HepG2 (cell line): ENCODE results near the gene PHB1. TPM values are rescaled to one million over a fixed set of nuclear protein-coding genes. Genes with fewer than 3 reads are reported as not detected.

Experiments used
- ATAC-seq: fragments of 200-7000 bp; cut with Tn5 transposase; 3 replicates; pipeline ENCODE4 v1.9.1; 2020; ENCODE audit warnings: mild to moderate bottlenecking, moderate library complexity
- BruUV-seq: library from RNA; stranded (reverse); fragments of 400-500 nt; replicated peaks from 2 replicates; lab custom pipeline; 2021; lab: Mats Ljungman, UMichigan
- CTCF ChIA-PET: fragments of 300-600 bp; formaldehyde crosslinking; extraction: SDS; loops from one replicate; lab custom pipeline; 2021; ENCODE audit warnings: low total read pairs, inconsistent platforms, low intra/inter-chr PET ratio; lab: Yijun Ruan, JAX
- POLR2A ChIA-PET: fragments of 350-600 bp; sonication (Branson Sonifier 250); formaldehyde crosslinking; loops from one replicate; lab custom pipeline; 2020; ENCODE audit warnings: antibody characterized with exemption, inconsistent platforms; lab: Yijun Ruan, JAX
- DNase-seq: peaks from one replicate; pipeline ENCODE4 v3.0.0-alpha.2; 2015; ENCODE audit warnings: low spot score
- FAIRE-seq: peaks from 3 replicates; lab custom pipeline; 2011; peaks lifted over from hg19 to GRCh38; lab: Jason Lieb, UNC
- H2AFZ ChIP-seq: one replicate; pipeline ENCODE4 v1.6.1; 2011; ENCODE audit warnings: low read length, inconsistent platforms
- H3K27ac ChIP-seq: fragments of 300-600 bp; 3 replicates; pipeline ENCODE4 v1.8.0; 2011; ENCODE audit warnings: mixed run types, mild to moderate bottlenecking, mixed read lengths, low read length, inconsistent platforms; ENCODE audit not compliant: insufficient read depth; ENCODE audit errors: extremely low read length
- H3K27me3 ChIP-seq, 2 experiments: fragments of 200-600 bp in 1 of 2; 2 replicates in 1 of 2; 3 replicates in 1 of 2; pipeline versions ENCODE4 v1.6.0 to v1.8.0; 2011; ENCODE audit warnings: low read length in 2 of 2, mild to moderate bottlenecking in 2 of 2, moderate library complexity in 2 of 2, inconsistent platforms in 1 of 2; ENCODE audit not compliant: insufficient read depth in 2 of 2, control insufficient read depth in 1 of 2
- H3K36me3 ChIP-seq, 2 experiments: fragments of 200-600 bp in 1 of 2; replicated peaks in 1 of 2; 2 replicates in 1 of 2; 3 replicates in 1 of 2; pipeline versions ENCODE4 v1.5.1 to v1.8.0; 2011; ENCODE audit warnings: low read length in 2 of 2, inconsistent platforms in 1 of 2; ENCODE audit not compliant: insufficient read depth in 2 of 2, control insufficient read depth in 1 of 2
- H3K4me1 ChIP-seq: 2 replicates; pipeline ENCODE4 v1.5.1; 2012; ENCODE audit warnings: low read length, inconsistent platforms; ENCODE audit not compliant: insufficient read depth
- H3K4me2 ChIP-seq: 2 replicates; pipeline ENCODE4 v1.6.0; 2011; ENCODE audit warnings: low read depth, low read length, inconsistent platforms
- H3K4me3 ChIP-seq, 3 experiments: fragments of 200-600 bp in 1 of 3; sonication (generic), shearing (Covaris generic) in 1 of 3; replicated peaks in 1 of 3; 2 replicates each; pipeline ENCODE4 v1.5.1; 2011 to 2016; ENCODE audit warnings: low read length in 3 of 3, inconsistent platforms in 2 of 3, low read depth in 2 of 3, mild to moderate bottlenecking in 2 of 3, control low read depth in 1 of 3, mixed read lengths in 1 of 3; ENCODE audit not compliant: insufficient read depth in 1 of 3
- H3K79me2 ChIP-seq: one replicate; pipeline ENCODE4 v1.6.1; 2011; ENCODE audit warnings: low read length, inconsistent platforms; ENCODE audit not compliant: insufficient read depth
- H3K9ac ChIP-seq: 2 replicates; pipeline ENCODE4 v1.6.0; 2011; ENCODE audit warnings: mild to moderate bottlenecking, low read depth, low read length, inconsistent platforms; ENCODE audit not compliant: insufficient read depth
- H3K9me3 ChIP-seq: 2 replicates; pipeline ENCODE4 v1.5.1; 2012; ENCODE audit warnings: mild to moderate bottlenecking, low read length
- H4K20me1 ChIP-seq: 2 replicates; pipeline ENCODE4 v1.6.0; 2011; ENCODE audit warnings: inconsistent platforms, mild to moderate bottlenecking, low read length, moderate library complexity; ENCODE audit not compliant: insufficient read depth
- RXRA ChIP-seq: sonication (generic); formaldehyde crosslinking; IDR thresholded peaks from 2 replicates; pipeline ENCODE4 v1.5.1; 2020; ENCODE audit warnings: missing genetic modification reagents
- WGBS: methylation state at CpG from one replicate; pipeline ENCODE4 v1.1.6; 2017; ENCODE audit warnings: low lambda C conversion rate; 5-methylcytosine and 5-hydroxymethylcytosine counted together
- in situ Hi-C: cut with HindIII; loops from 2 replicates; pipeline ENCODE4 v1.10.0; 2017; ENCODE audit warnings: low pct_unique_long_range_greater_than_20kb; ENCODE audit not compliant: extremely low pct_ligation_motif_present
- intact Hi-C: fragments of 100-400 bp; cut with micrococcal nuclease; formaldehyde crosslinking; loops from one replicate; pipeline ENCODE4 v1.10.0; 2022; ENCODE audit not compliant: unreplicated experiment
- polyA plus RNA-seq, 8 experiments: library from polyadenylated mRNA; depleted of rRNA in 3 of 8; stranded (reverse) in 7 of 8; unstranded in 1 of 8; fragments of >200 nt; fragmentation: Illumina TruSeq in 4 of 8; extraction: Trizol in 4 of 8; gene quantifications; 2 replicates each; pipeline versions ENCODE4 v1.2.1 to v1.2.3, GENCODE V29; 2011 to 2016; ENCODE audit warnings: low read depth in 4 of 8, missing spikeins in 1 of 8, mixed read lengths in 1 of 8; ENCODE audit not compliant: insufficient read depth in 1 of 8
- total RNA-seq, 5 experiments: library from RNA; depleted of rRNA; stranded (reverse); fragments of >200 nt; fragmentation: Illumina TruSeq; extraction: Trizol; gene quantifications; 2 replicates each; pipeline ENCODE4 v1.2.3, GENCODE V29; 2016; ENCODE audit warnings: low read depth in 1 of 5
- TF ChIP-seq, protein P1 (sequence below): sonication (generic); formaldehyde crosslinking; IDR thresholded peaks from 2 replicates; pipeline ENCODE4 v1.4.0; 2020; ENCODE audit warnings: missing genetic modification reagents, mild to moderate bottlenecking, borderline replicate concordance

Gene PHB1
- total and polyA plus RNA-seq, 2 of the 13 experiments (the other 11 are each of a cell fraction or from before 2014, with no cell fraction given), result 515 to 688 TPM

DNA sequence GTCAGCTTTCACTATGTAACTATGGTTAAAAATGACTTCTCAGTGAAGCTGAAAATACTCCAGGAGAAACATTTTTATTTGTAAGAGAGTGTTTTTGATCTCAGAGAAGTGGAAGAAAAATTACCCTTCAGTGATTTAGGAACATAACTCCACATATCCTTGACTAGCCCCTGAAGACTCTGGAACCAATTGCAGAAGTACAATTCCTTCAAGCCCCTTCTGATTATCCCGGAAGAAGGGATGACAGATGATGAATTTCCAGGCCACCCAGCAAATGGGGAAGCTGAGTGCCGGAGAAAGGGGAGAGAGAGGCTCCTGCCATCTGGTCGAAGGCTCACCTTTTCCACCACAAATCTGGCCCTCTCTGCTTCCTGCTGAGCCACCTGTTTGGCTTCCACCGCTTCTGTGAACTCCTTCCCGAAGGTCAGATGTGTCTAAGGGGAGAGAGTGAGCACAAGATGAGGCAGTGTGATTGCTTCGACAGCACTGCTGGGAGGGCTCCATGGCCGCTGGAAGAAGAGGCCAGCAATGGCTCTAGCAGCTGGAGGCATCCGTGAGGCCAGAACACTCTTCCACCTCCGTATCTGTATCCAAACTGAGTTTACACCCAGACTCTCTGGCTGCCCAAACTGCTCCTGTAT lies 8.1 kb downstream of the PHB1 start:
- FAIRE-seq, result no peak
- WGBS, result 96% methylated on average over 9 of the region's 9 CpGs
- peaks cover 22% of the 10 kb centered on the region for H3K4me1 ChIP-seq

More for the DNA sequence above, 8.1 kb downstream of the PHB1 start:
- no peak overlapping the region for H3K4me2 ChIP-seq
- H3K9ac ChIP-seq, result no peak overlapping the region
- TF ChIP-seq, protein P1, sequence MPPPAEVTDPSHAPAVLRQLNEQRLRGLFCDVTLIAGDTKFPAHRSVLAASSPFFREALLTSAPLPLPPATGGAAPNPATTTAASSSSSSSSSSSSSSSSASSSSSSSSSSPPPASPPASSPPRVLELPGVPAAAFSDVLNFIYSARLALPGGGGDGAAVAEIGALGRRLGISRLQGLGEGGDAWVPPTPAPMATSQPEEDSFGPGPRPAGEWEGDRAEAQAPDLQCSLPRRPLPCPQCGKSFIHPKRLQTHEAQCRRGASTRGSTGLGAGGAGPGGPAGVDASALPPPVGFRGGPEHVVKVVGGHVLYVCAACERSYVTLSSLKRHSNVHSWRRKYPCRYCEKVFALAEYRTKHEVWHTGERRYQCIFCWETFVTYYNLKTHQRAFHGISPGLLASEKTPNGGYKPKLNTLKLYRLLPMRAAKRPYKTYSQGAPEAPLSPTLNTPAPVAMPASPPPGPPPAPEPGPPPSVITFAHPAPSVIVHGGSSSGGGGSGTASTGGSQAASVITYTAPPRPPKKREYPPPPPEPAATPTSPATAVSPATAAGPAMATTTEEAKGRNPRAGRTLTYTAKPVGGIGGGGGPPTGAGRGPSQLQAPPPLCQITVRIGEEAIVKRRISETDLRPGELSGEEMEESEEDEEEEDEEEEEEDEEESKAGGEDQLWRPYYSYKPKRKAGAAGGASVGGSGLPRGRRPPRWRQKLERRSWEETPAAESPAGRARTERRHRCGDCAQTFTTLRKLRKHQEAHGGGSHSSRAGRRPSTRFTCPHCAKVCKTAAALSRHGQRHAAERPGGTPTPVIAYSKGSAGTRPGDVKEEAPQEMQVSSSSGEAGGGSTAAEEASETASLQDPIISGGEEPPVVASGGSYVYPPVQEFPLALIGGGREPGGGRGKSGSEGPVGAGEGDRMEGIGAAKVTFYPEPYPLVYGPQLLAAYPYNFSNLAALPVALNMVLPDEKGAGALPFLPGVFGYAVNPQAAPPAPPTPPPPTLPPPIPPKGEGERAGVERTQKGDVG (CRISPR knock-in tag), result no peak
- 0 out of 2 replicates have a peak, but pooled peaks have one; percentile 14 for TF ChIP-seq RXRA (CRISPR knock-in tag)
- intact Hi-C loops (loop anchor here (5.0 to 10.0 kb wide), 2 partner anchors 51 to 88 kb away; partner anchors contain the start of gene NGFR), in situ Hi-C loops (no loop called here)
- no peak overlapping the region for H2AFZ ChIP-seq
- H3K9me3 ChIP-seq, result no peaks in the 10 kb centered on the region
- no peaks in the 10 kb centered on the region for H3K27me3 ChIP-seq
- no TSS peak for BruUV-seq
- no peak overlapping the region for H3K27ac ChIP-seq
- DNase-seq (no peak), ATAC-seq (no peak)
- CTCF ChIA-PET, result interaction anchor here (1.0 to 3.3 kb wide), 2 partner anchors 149 to 150 kb away, joined by 3 to 75 read pairs; no protein-coding TSS in a partner anchor
- 0 out of 2 replicates have a peak, but pooled peaks cover 5% of the 10 kb centered on the region for H4K20me1 ChIP-seq
- POLR2A ChIA-PET, result interaction anchor here (1.3 kb wide), 1 partner anchor 8 kb away, joined by 3 read pairs; the partner anchor contains the start of gene PHB1
- H3K79me2 ChIP-seq, result no peaks in the 10 kb centered on the region
- peaks cover 49 to 80% of the 10 kb centered on the region in 2 experiments for H3K36me3 ChIP-seq
- H3K4me3 ChIP-seq, result no peak overlapping the region
